Epithelial cell of proximal tubule (primary cell): ENCODE data around the gene LTA4H. TPM values are rescaled to one million over a fixed set of nuclear protein-coding genes. Genes with fewer than 3 reads are reported as not detected.

Source experiments
- DNase-seq: peaks from one replicate; pipeline ENCODE4 v3.0.0-alpha.2; 2011; ENCODE audit warnings: low read depth
- H3K4me3 ChIP-seq: 2 replicates; pipeline ENCODE4 v1.5.1; 2011; ENCODE audit warnings: low read depth, mild to moderate bottlenecking, low read length
- CTCF ChIP-seq: conservative IDR thresholded peaks from 2 replicates; pipeline ENCODE4 v1.5.1; 2012; ENCODE audit warnings: low read depth, mild to moderate bottlenecking, low read length
- total RNA-seq: library from RNA; depleted of rRNA; stranded (reverse); fragments of >200 nt; gene quantifications from 2 replicates; pipeline ENCODE4 v1.2.3, GENCODE V29; 2015

The LTA4H gene
- total RNA-seq, 1 donor from 2014 or later: 77.2 TPM

- TF ChIP-seq CTCF: no peak
- no peak overlapping the region for H3K4me3 ChIP-seq
- no peak for DNase-seq
These were observed 45.8 kb downstream of the LTA4H start for GRCh38 chr12:95989504-95990123.

- no peak overlapping the region for H3K4me3 ChIP-seq
- TF ChIP-seq CTCF: no peak
- DNase-seq: no peak
These were observed 46.7 kb downstream of the LTA4H start for GRCh38 chr12:95988506-95989275.

GRCh38 chr12:95986635-95987570, 48.5 kb downstream of the LTA4H start:
- no peak for TF ChIP-seq CTCF
- no peak overlapping the region for H3K4me3 ChIP-seq
- no peak for DNase-seq

- no peak for TF ChIP-seq CTCF
- no peak for DNase-seq
- H3K4me3 ChIP-seq: no peak overlapping the region
These were observed 50.7 kb downstream of the LTA4H start for GRCh38 chr12:95984682-95985081.

GRCh38 chr12:95982602-95983001, 52.8 kb downstream of the LTA4H start:
- H3K4me3 ChIP-seq: no peak overlapping the region
- no peak for TF ChIP-seq CTCF
- no peak for DNase-seq

- H3K4me3 ChIP-seq: no peak overlapping the region
- DNase-seq: no peak
- TF ChIP-seq CTCF: no peak
These were observed 55.0 kb downstream of the LTA4H start for GRCh38 chr12:95980437-95980836.
